ENCODE results near the gene ASXL1. TPM values are rescaled to one million over a fixed set of nuclear protein-coding genes. Genes with fewer than 3 reads are reported as not detected.
A peak's percentile ranks its signal among the peaks of the same experiment; 100 is the strongest.

The ASXL1 gene
- total and polyA plus RNA-seq, 3 experiments from 2014 or later = 19.8 to 133 (median 131) TPM

DNA sequence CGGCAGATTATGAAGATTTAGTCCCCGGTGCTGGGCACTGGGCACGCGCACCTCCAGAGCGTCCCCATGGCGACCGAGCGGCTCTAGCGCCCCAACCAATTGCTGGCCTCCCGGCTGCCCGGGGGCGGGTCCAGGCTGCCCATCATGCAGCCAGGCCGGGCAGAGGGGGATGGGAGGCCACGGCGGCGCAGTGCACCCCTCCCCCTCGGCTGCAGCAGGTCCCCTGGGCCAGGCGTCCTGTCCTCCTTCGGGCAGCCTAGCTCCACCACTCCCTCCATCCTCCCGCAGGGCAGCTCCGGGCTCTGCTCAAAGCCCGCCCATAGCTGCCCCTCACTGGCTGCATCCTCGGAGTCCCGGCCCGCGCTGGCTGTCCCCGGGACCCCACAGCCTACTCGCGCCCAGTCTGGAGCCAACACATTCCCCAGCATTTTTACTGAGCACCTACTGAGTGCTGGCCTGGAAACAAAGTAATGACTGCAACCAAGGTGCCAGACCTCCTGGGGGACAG is 99.4 kb downstream of the ASXL1 start:
- CTCF ChIA-PET = no interaction called here
- no peak overlapping the region for H3K27ac ChIP-seq (ENCODE audit: low read depth, low read length)

DNA sequence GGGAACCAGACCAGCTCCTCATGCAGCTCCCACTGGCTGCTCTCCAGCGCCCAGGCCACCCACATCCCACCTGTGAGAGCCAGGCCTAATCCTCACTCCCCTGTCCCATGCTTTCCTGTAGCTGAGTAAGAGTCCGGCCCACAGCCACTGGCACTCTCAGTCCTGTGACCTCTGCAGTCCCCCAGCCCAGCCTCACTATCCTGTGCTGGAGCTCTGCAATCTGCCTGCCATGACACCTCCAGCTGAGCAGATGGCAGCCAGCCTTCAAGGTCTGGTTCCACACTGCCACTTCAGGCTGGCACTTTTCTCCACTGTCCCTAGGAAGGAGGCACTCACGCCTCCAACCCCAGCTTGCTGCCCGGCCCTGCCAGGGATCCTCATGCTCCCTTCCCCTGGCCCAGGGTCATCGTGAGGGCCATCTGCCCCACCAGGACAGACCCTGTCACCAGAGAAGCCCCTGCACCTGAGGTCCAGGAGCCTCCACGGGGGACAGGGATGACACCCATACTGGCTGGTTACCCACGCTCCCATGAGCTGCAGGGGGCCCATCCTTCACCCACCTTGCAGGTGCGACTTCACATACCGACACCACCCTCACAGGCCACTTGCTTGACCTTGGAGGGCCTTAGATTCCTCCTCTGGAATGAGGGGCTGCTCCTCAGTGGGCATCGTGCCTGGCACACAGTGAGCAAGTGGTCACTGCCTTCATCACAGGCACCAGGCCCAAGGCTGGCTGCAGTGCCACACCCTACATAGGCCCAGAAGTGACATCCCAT is 100.1 kb downstream of the ASXL1 start:
- ChIA-PET POLR2A (no interaction called here), CTCF (no interaction called here)
- Mint-ChIP-seq H3K9me3 (no peaks in the 10 kb centered on the region), H3K4me1 (peaks cover 0 to 15% (median 11%) of the 10 kb centered on the region in 3 donors), H3K36me3 (peaks cover 0 to 58% (median 2%) of the 10 kb centered on the region in 3 donors), H3K4me3 (peak overlapping the region in 1 of 7 donors; percentile 25), H3K27me3 (peaks cover 0 to 2% of the 10 kb centered on the region in 2 donors), H3K27ac (peak overlapping the region in 7 of 8 donors; percentile 20 to 67 (median 49))
- no peak for DNase-seq
- Histone ChIP-seq H3K9me3 (ENCODE audit: low read length) (no peaks in the 10 kb centered on the region), H3K4me1 (ENCODE audit: insufficient read depth, low read length) (no peaks in the 10 kb centered on the region), H3K27me3 (ENCODE audit: insufficient read depth, low read length, poor library complexity, severe bottlenecking) (no peaks in the 10 kb centered on the region), H3K27ac (ENCODE audit: low read depth, low read length) (no peak overlapping the region), H3K36me3 (ENCODE audit: insufficient read depth, low read length) (peaks cover 2% of the 10 kb centered on the region), H3K4me3 (ENCODE audit: low read length) (no peak overlapping the region)

More for the DNA sequence above, 99.4 kb downstream of the ASXL1 start:
- Histone ChIP-seq H3K36me3 (ENCODE audit: insufficient read depth, low read length) (peaks cover 9% of the 10 kb centered on the region), H3K4me1 (ENCODE audit: insufficient read depth, low read length) (no peaks in the 10 kb centered on the region), H3K9me3 (ENCODE audit: low read length) (no peaks in the 10 kb centered on the region), H3K4me3 (ENCODE audit: low read length) (no peak overlapping the region), H3K27me3 (ENCODE audit: insufficient read depth, low read length, poor library complexity, severe bottlenecking) (no peaks in the 10 kb centered on the region)
- Mint-ChIP-seq H3K36me3 (peaks cover 0 to 62% (median 2%) of the 10 kb centered on the region in 3 donors), H3K27me3 (no peaks in the 10 kb centered on the region), H3K4me1 (peaks cover 0 to 15% (median 11%) of the 10 kb centered on the region in 3 donors), H3K27ac (peak overlapping the region in 4 of 8 donors; percentile 29 to 85 (median 55)), H3K9me3 (no peaks in the 10 kb centered on the region), H3K4me3 (no peak overlapping the region)
- no peak for DNase-seq
- POLR2A ChIA-PET = no interaction called here

DNA sequence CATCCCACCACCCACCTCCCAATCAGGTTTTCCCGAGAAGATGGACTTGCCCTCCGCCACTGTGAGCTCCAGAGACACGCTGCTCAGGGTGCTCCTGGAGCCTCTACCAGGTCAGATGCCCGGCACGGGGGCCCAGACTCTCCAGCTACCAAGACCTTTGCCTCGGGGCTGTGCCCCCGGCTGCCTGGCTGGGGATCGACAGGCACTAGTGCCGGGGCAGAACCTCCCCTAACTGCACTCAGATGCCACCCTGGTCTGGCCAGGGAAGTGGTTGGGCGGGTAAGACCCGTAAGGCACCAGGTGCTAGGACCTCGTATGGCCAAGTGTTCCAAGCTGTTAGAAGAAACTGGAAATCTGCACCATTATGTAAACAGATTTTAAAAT is 100.7 kb downstream of the ASXL1 start:
- Mint-ChIP-seq H3K4me3 (no peak overlapping the region), H3K4me1 (peaks cover 0 to 15% (median 11%) of the 10 kb centered on the region in 3 donors), H3K27ac (peak overlapping the region in 6 of 8 donors; percentile 15 to 67 (median 40)), H3K9me3 (no peaks in the 10 kb centered on the region), H3K27me3 (peaks cover 0 to 2% of the 10 kb centered on the region in 2 donors), H3K36me3 (peaks cover 0 to 55% (median 2%) of the 10 kb centered on the region in 3 donors)
- no peaks in the 10 kb centered on the region for H3K27me3 ChIP-seq (ENCODE audit: insufficient read depth, low read length, poor library complexity, severe bottlenecking)
- no peak for DNase-seq
- ChIA-PET CTCF (no interaction called here), POLR2A (no interaction called here)
- H3K9me3 ChIP-seq (ENCODE audit: low read length) = no peaks in the 10 kb centered on the region
- no peaks in the 10 kb centered on the region for H3K36me3 ChIP-seq (ENCODE audit: insufficient read depth, low read length)
- no peaks in the 10 kb centered on the region for H3K4me1 ChIP-seq (ENCODE audit: insufficient read depth, low read length)
- H3K27ac ChIP-seq (ENCODE audit: low read depth, low read length) = no peak overlapping the region
- no peak overlapping the region for H3K4me3 ChIP-seq (ENCODE audit: low read length)

DNA sequence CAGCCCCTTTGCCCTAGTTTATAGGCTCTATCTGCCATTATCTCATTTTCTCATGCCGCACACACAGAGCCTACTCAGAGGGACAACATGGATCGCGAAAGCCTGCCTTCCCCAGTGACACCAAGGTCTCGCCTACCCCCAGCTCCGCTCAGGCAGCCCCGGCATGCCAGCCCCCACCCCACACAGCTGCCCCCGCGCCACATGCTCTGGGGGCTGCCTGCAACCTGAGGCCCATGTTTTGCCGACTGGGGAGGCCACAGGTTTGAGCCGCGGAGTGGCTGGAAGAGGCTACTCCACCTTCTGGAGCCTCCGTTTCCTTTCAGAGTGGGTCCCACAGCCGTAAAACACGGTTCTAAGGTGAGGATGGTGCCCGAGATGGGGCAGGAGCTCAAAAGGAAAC is 102.1 kb downstream of the ASXL1 start:
- Mint-ChIP-seq H3K27ac (no peak overlapping the region), H3K4me3 (no peak overlapping the region), H3K36me3 (peaks cover 0 to 50% (median 0%) of the 10 kb centered on the region in 3 donors), H3K4me1 (peaks cover 0 to 17% (median 10%) of the 10 kb centered on the region in 3 donors), H3K9me3 (no peaks in the 10 kb centered on the region), H3K27me3 (peaks cover 0 to 2% of the 10 kb centered on the region in 2 donors)
- Histone ChIP-seq H3K9me3 (ENCODE audit: low read length) (no peaks in the 10 kb centered on the region), H3K36me3 (ENCODE audit: insufficient read depth, low read length) (no peaks in the 10 kb centered on the region), H3K27ac (ENCODE audit: low read depth, low read length) (no peak overlapping the region), H3K27me3 (ENCODE audit: insufficient read depth, low read length, poor library complexity, severe bottlenecking) (no peaks in the 10 kb centered on the region), H3K4me3 (ENCODE audit: low read length) (no peak overlapping the region), H3K4me1 (ENCODE audit: insufficient read depth, low read length) (no peaks in the 10 kb centered on the region)
- CTCF ChIA-PET = no interaction called here
- DNase-seq = no peak
- POLR2A ChIA-PET = no interaction called here

DNA sequence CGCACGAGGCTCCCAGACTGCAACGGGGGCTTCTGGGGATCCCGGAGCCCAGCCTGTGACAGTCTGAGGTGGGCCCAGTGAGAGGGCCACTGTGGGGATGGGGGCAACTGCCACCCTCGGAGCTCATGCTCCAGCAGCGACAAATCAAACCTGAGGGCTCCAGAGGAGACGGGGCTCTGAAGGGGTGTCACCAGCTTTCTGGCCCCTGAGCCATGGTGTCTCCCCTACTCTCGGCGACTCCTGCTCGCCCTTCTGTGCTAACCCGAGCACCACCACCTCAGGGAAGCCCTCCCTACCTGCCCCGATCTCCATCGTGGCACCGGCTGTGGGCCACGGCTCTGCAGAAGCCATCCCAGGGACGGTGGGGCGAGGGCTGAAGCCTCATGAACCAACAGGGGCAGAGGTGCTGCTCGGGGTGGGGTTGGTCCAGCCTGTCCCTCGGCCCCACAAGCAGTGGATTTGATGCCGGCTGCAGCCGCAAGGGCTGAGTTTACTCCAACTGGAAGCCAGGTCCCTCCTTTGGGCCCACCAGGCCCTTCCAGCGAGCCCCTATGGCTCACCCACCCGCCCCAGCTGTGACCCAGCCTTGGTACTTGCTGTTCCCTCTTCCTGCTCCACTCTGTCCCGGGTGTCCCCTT is 102.7 kb downstream of the ASXL1 start:
- no peaks in the 10 kb centered on the region for H3K9me3 Mint-ChIP-seq
- POLR2A ChIA-PET = no interaction called here

DNA sequence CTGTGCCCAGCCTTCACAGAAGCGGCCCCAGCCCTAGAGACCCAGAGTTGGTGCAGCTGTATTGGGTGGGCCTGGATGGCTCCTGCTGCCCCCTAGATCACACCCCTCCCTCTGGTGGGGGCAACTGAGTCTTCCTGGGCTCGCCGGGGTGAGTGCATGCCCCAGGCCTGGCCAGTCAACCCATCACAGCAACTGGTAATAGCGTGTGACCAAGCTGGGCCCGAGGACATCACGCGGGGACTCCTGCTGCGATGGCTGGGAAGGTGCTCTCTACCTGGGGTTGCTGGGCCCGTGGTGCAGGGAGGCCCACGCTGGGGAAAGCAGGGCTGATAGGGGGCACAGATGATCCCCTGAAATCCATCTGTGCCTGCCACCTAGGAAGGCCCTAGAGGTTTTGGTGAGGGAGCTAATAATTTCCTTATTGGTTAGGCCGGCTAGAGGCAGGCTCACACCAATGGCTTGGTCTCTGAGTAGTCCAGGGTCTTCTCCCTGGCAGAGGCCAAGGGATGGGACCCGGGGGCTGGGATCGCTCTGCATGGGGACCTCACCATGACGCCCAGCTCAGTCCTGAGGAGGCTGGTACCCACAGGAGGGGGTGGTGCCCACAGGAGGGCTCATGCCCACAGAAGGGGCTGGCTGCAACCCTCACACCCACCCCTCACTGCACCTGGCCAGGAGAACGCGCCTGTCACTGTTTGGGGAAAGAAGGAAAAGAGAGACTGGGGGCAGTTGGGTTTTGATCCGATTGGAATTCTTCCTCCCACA is 103.9 kb downstream of the ASXL1 start:
- Histone ChIP-seq H3K36me3 (ENCODE audit: insufficient read depth, low read length) (no peaks in the 10 kb centered on the region), H3K9me3 (ENCODE audit: low read length) (no peaks in the 10 kb centered on the region), H3K4me1 (ENCODE audit: insufficient read depth, low read length) (no peaks in the 10 kb centered on the region), H3K27me3 (ENCODE audit: insufficient read depth, low read length, poor library complexity, severe bottlenecking) (no peaks in the 10 kb centered on the region), H3K27ac (ENCODE audit: low read depth, low read length) (no peak overlapping the region), H3K4me3 (ENCODE audit: low read length) (no peak overlapping the region)
- ChIA-PET POLR2A (no interaction called here), CTCF (interaction anchor here (0.6 kb wide), 1 partner anchor 472 kb away, joined by 3 read pairs; no protein-coding TSS in a partner anchor)
- Mint-ChIP-seq H3K4me3 (no peak overlapping the region), H3K36me3 (peaks cover 0 to 42% (median 0%) of the 10 kb centered on the region in 3 donors), H3K4me1 (peaks cover 0 to 17% (median 10%) of the 10 kb centered on the region in 3 donors), H3K27ac (peak overlapping the region in 3 of 8 donors; percentile 21 to 77 (median 32)), H3K27me3 (peaks cover 0 to 2% of the 10 kb centered on the region in 2 donors), H3K9me3 (no peaks in the 10 kb centered on the region)
- DNase-seq = no peak

More for the DNA sequence above, 102.7 kb downstream of the ASXL1 start:
- no peaks in the 10 kb centered on the region for H3K4me1 ChIP-seq (ENCODE audit: insufficient read depth, low read length)
- CTCF ChIA-PET = no interaction called here
- no peaks in the 10 kb centered on the region for H3K36me3 ChIP-seq (ENCODE audit: insufficient read depth, low read length)
- peaks cover 0 to 17% (median 10%) of the 10 kb centered on the region in 3 donors for H3K4me1 Mint-ChIP-seq
- peaks cover 0 to 46% (median 0%) of the 10 kb centered on the region in 3 donors for H3K36me3 Mint-ChIP-seq
- no peak overlapping the region for H3K4me3 Mint-ChIP-seq
- peak overlapping the region in 1 of 8 donors; percentile 64 for H3K27ac Mint-ChIP-seq
- no peak overlapping the region for H3K4me3 ChIP-seq (ENCODE audit: low read length)
- no peaks in the 10 kb centered on the region for H3K27me3 ChIP-seq (ENCODE audit: insufficient read depth, low read length, poor library complexity, severe bottlenecking)
- H3K9me3 ChIP-seq (ENCODE audit: low read length) = no peaks in the 10 kb centered on the region
- no peak overlapping the region for H3K27ac ChIP-seq (ENCODE audit: low read depth, low read length)
- H3K27me3 Mint-ChIP-seq = peaks cover 0 to 2% of the 10 kb centered on the region in 2 donors
- no peak for DNase-seq

DNA sequence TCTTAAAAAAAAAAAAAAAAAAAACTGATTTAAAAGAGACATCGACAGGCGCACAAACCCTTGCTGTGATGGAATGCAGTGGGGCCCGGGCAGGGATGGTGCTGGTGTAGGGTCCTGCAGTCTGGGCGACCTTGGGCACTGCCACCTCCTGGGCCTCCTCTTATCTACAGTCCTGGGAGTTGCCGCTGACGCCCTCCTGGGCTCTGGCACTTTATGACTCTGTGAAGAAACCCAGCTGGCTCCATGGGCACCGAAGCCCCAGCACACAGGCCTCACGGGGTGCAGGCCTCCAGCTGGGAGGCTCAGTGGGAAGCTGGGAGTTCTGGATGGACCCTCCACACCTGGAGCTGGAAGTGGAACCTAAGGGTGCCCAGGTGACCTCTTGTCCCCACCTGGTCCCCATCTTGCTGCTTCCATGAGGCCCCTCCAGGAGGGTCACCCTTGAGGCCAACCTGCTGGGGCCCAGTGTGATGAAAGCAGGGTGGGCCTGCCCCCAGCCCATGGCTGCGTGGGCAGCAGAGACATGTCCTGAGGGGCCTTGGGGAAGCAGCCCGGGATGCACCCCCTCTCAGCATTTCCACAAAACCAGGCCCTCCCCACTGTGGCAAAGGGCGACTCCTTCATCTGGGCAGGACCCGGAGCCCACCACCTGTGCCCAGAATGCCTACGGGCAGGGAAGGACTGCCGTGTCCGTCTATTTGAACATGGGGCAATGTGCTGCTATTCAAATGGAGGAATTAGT is 104.9 kb downstream of the ASXL1 start:
- no peak overlapping the region for H3K4me3 Mint-ChIP-seq
- H3K9me3 Mint-ChIP-seq = no peaks in the 10 kb centered on the region
- Histone ChIP-seq H3K4me3 (ENCODE audit: low read length) (no peak overlapping the region), H3K27ac (ENCODE audit: low read depth, low read length) (no peak overlapping the region), H3K4me1 (ENCODE audit: insufficient read depth, low read length) (no peaks in the 10 kb centered on the region), H3K36me3 (ENCODE audit: insufficient read depth, low read length) (no peaks in the 10 kb centered on the region), H3K9me3 (ENCODE audit: low read length) (no peaks in the 10 kb centered on the region), H3K27me3 (ENCODE audit: insufficient read depth, low read length, poor library complexity, severe bottlenecking) (no peaks in the 10 kb centered on the region)
- H3K4me1 Mint-ChIP-seq = peaks cover 0 to 17% (median 8%) of the 10 kb centered on the region in 3 donors
- peaks cover 0 to 2% of the 10 kb centered on the region in 2 donors for H3K27me3 Mint-ChIP-seq
- peaks cover 0 to 39% (median 0%) of the 10 kb centered on the region in 3 donors for H3K36me3 Mint-ChIP-seq
- no peak for DNase-seq
- POLR2A ChIA-PET = no interaction called here
- CTCF ChIA-PET = no interaction called here
- H3K27ac Mint-ChIP-seq = peak overlapping the region in 3 of 8 donors; percentile 56 to 87 (median 61)

All from CD8-positive, alpha-beta memory T cell (primary cell).